HG03045 (cell line): ENCODE data around the gene FBXW10B.
"Not testable (repeated sequence)": the region's sequence is repeated elsewhere in the genome, so short reads cannot be mapped to it uniquely, and the experiment has no call there.

Experiments used
- ATAC-seq: cut with Tn5 transposase; IDR thresholded peaks from one replicate; pipeline ENCODE4 v1.9.1; 2021; ENCODE audit warnings: mild to moderate bottlenecking, moderate library complexity; ENCODE audit not compliant: unreplicated experiment

Gene FBXW10B, protein sequence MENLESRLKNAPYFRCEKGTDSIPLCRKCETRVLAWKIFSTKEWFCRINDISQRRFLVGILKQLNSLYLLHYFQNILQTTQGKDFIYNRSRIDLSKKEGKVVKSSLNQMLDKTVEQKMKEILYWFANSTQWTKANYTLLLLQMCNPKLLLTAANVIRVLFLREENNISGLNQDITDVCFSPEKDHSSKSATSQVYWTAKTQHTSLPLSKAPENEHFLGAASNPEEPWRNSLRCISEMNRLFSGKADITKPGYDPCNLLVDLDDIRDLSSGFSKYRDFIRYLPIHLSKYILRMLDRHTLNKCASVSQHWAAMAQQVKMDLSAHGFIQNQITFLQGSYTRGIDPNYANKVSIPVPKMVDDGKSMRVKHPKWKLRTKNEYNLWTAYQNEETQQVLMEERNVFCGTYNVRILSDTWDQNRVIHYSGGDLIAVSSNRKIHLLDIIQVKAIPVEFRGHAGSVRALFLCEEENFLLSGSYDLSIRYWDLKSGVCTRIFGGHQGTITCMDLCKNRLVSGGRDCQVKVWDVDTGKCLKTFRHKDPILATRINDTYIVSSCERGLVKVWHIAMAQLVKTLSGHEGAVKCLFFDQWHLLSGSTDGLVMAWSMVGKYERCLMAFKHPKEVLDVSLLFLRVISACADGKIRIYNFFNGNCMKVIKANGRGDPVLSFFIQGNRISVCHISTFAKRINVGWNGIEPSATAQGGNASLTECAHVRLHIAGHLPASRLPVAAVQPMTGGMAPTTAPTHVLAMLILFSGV

DNA sequence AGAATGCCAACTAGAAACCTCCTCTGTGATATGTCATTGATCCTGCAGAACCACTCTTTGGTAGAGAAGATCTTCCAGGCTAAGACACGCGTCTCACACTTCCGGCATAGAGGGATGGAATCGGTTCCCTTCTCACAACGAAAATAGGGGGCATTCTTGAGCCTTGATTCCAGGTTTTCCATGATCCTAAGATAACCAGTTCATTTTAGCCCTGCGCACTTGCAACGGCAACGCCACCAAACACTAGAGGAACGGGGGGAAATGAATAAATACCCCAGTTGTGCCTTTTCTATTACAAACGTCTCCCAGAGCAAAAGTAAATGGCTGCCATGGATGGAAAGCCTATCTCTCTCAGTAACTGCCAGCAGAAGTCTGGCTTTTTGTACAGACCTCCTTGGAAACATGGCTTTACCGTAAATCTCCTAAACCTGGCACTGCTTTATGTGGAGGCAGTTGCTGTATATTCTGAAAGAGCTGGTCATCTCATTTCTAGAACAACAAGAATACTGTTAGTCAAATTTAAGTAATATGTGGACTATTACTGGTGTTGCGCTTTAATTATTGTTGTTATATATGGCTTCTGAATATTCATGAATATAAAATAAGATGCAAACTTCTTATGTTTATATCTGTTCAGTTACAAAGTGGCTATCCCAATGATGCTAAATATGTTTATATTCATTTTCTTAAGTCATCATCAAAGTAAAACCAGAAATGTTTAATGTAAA is at the start of gene FBXW10B:
FBXW10B (minus strand) TSS at position 374 of the 728 bp plus-strand sequence; CDS start at position 182, 192 bp downstream.
- not testable (repeated sequence) for ATAC-seq

DNA sequence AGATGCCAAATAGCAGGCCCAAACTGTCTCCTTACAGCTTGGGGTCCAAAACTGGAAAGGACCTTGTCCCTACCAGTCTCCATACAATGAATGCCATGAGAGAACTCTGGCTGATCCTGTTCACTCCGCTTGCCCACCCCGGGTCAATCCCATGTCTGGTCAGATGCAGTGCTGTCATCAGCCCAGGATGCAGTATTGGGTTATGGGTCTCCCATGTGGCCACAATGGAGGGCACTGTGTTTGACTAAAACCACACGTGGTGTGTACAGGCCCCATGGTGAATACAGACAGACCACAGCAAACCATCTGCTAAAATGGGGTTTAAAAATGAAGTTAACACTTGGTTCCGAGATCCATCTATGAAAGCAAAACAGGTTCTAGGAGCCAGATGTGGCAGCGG is 44.2 kb upstream of the FBXW10B start:
- no peak for ATAC-seq

DNA sequence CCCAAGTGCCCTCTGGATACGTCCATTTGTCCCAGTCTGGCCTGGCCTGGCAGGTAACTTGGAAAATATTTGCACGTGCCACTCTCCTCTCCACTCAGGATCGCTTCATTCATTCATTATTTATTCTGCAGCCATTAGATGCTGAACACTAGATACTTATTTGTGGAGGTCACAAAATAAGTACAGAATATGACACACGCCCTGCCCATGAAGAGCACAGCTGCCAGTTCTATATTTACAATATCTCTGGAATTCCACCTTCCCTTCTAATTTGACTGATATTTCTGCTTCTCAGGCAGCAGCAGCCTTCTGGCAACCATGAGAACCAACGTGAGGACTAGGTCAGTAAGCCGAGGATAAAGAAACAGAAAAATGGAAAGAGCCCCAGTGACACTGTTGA is 43.7 kb upstream of the FBXW10B start:
- no peak for ATAC-seq

GRCh38 chr17:15662681-15663080 is 43.2 kb upstream of the FBXW10B start:
- no peak for ATAC-seq

DNA sequence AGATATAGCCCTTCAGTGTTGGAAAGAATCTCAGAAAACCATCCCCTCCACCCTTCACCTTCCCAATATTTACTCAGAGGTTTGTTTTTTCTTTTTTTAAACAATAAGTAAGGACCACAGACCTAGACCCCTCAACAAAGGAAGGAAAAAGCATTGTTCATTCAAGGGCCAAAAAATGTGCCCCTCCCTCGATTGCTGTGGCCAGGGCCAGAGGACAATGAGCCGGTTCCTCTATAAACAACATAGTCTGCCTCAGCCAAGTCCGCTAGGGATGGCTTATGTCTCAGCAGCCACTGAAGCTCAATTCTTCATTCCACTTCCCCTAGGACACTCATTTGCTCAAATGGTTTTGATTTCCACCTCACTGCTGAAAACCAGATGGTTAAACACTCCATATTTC is 40.6 kb upstream of the FBXW10B start:
- ATAC-seq, result no peak

DNA sequence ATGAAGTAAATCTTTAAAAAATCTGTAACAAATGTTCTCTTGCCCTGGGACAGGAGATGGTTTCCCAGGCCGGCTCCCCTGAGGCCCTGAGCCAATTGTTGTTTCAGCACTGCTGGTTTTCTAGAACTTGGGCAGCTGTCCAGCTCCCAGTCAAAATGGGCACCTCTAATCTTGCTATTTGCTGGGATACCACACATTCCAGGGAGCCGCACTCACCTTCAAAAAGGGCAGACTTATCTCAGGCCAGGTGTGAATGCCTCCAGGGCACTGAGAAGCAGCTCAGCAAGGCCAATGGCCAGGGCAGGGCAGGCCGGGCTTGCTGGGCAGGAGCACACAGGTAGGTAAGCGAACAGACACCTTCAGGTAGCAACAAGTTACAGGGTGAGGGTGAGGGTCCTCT is 40.2 kb upstream of the FBXW10B start:
- ATAC-seq, result no peak

GRCh38 chr17:15659236-15659635 is 39.7 kb upstream of the FBXW10B start:
- no peak for ATAC-seq

GRCh38 chr17:15658296-15658695 is 38.8 kb upstream of the FBXW10B start:
- no peak for ATAC-seq

- ATAC-seq, result no peak
Measured at GRCh38 chr17:15657868-15658267, 38.4 kb upstream of the FBXW10B start.

DNA sequence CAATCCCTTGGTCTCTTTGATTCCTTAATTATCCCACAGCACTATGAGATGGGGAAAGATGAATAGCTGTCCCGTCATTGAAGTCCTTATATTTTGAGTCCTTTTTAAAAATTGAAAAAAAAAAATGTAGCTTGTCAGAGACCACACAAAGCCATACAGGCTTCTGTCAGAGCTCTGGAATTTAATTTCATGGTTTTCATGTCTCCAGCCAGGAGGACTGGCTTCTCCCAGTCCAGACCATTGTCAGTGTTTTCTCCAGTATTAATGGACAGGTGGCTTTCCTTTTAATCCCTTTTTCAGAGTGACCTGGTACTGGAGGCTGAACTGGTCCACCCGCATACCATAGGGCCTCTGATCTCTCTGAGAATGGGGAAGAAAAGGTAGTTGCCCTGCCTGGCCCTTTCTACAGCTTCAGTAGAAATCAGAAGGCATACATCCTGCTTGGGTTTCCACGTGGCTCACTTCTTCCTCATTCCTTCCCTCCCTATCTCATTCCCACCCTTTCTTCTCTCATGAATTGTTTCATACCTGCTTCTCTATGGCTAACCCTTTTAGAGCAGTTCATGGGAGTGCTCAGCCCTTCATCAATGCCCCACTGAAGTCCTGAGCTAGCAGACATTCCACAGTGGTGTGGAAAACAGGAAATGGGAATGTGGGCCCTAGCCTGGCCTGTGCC is 35.5 kb upstream of the FBXW10B start:
- no peak for ATAC-seq

GRCh38 chr17:15654401-15654800 is 34.9 kb upstream of the FBXW10B start:
- ATAC-seq, result not testable (repeated sequence)

- ATAC-seq, result no peak
Measured at GRCh38 chr17:15652960-15653359, 33.5 kb upstream of the FBXW10B start.

DNA sequence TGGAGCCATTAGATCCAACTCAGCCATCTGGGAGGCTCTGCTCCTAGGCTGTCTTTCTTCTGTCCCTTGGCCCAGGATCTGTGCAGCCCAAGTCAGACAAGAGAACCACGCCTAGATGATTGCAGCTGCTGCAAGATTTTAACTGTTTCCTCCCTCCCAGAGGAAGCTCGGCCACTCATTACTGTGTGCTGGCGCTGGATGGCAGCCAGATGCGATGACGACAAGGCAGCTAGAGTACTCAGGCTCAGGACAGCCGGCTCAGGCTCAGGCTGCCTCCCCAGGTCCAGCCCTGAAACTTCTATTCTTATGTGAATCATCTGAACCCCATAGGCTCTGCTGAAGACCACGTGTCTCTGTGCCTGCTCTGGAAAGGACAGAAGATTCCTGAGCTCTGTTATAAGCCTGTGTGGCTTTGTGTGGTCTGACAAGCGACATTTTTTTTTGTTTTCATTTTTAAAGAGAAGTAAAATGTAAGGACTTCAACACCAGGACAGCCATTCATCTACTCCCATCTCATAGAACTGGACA is 32.1 kb upstream of the FBXW10B start:
- ATAC-seq, result no peak

GRCh38 chr17:15650741-15651582 is 31.5 kb upstream of the FBXW10B start:
- no peak for ATAC-seq

DNA sequence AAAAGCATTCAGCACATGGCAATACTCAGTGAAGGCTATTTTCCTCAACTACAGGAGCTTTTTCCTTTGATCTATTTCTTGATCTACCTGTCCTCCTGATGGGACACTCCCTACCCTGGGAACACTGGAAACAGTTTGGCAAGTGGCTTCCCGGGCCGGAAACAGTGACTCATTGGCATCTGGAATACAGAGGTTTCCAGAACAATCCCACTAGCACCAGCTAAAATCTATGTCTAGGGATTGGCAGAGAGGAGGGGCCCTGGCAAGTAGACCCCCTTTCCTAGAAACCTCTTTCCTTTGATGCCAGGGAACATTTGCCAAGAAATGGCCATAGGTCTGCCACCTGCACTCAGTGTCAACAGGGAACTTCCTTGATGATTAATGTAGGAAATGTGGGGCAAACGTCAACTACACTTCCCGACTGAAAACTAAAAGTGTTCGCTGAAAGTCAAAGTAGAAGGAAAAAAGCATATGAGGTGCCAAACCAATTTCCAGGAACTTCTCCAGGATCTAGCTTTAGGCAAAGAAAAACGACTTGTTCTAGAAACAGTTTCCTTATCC is 30.4 kb upstream of the FBXW10B start:
- no peak for ATAC-seq

DNA sequence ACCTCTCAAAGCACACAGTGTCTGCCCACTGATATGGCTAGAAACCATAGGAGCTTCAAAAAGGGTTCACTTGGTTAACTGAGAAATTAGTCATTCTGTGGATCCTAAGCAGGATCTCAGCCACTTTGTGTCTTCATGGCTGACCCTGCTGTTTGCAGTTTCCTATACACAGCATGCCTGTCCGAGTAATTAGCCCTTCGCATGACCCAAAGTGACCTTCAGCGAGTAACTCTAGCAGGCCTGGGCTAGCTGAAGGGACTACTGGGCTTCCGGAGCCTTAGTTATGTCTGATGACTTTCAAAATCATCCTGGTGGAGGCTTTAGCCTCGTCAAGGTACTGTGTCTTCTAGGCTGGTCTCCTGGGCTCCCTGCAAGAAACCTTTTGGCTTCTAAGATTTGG is 28.9 kb upstream of the FBXW10B start:
- ATAC-seq, result no peak

DNA sequence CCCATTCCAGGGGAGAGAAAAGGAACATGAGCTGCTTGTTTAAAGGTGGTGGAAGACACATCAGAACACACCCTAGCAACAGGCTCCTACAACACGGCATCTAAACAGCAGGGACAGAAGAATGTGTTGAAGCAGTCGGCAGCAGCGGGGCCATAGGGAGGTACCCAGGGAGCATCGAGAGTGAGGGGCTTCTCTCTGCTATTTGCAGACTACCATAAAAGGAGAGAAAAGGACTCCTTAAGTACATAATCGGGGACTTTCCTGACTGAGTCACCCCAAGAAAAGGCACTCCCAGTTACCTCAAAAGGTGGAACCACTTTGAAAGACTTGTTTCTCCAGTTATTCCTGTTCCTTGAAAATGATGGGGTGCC is 26.4 kb upstream of the FBXW10B start:
- ATAC-seq, result not testable (repeated sequence)

- not testable (repeated sequence) for ATAC-seq
Measured at GRCh38 chr17:15645099-15645941, 25.8 kb upstream of the FBXW10B start.
